NCI-H510A (cell line): Measurements from ENCODE around the gene CLDN2.

ENCODE experiments used
- DNase-seq: peaks from one replicate; lab custom pipeline; 2025; lab: John Stamatoyannopoulos, UW

The CLDN2 gene

DNA sequence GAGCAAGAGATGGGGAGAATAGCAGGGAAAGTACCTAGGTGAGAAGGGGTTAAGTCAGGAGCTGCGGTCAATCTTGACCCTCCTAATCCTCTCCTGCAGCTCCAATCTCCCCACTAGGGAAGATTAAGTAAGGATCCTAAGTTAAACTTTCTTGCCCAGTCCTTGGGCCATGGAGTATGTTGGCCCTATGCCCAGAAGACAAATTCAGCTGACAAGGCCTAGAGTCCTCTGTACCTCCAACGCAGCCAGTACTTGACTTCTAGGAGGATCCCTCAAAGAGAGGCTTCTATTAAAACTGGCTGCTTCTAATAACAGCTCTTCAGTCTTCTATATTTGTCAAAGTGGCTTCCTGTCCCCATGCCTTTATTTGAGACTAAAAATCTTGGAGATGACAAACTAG lies 1.4 kb downstream of the CLDN2 start:
- no peak for DNase-seq

DNA sequence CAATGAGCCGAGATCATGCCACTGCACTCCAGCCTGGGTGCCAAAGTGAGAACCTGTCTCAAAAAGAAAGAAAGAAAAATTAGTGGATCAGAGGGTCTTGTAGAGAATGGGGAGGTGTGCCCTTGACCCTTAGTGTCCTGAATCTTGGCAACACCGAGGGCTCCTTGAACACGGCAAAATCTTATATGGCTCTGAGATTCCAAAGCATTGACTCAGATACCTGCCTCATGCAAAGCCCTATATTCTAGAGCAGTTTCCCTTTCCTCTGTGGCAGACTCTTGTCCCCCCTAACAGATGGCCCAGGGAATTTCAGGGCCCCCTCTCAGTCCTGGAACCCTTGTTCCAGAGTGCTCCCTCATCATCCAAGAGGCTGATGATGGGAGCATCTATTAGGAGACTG lies 6.8 kb downstream of the CLDN2 start:
- no peak for DNase-seq

DNA sequence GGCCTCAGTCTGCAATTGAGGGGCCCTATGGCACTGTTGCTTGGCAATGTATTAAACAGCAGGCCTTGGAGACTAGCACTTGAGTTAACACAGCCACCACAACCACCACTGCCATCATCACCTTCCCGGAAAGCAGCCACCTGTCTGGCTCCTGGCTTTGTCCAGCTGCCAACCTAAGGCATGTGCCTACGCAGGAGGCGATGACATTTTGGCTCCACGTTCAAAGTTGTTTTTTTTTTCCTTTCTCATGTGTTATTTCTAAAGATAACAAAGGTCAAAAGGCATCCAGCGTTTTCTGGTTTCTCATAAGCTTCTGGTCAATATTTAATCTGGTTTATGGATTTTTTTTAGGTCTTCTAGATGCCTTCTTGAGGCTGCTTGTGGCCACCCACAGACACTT lies 7.5 kb downstream of the CLDN2 start:
- no peak for DNase-seq

DNA sequence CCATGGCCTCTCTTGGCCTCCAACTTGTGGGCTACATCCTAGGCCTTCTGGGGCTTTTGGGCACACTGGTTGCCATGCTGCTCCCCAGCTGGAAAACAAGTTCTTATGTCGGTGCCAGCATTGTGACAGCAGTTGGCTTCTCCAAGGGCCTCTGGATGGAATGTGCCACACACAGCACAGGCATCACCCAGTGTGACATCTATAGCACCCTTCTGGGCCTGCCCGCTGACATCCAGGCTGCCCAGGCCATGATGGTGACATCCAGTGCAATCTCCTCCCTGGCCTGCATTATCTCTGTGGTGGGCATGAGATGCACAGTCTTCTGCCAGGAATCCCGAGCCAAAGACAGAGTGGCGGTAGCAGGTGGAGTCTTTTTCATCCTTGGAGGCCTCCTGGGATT lies 8.0 kb downstream of the CLDN2 start:
- DNase-seq: no peak

DNA sequence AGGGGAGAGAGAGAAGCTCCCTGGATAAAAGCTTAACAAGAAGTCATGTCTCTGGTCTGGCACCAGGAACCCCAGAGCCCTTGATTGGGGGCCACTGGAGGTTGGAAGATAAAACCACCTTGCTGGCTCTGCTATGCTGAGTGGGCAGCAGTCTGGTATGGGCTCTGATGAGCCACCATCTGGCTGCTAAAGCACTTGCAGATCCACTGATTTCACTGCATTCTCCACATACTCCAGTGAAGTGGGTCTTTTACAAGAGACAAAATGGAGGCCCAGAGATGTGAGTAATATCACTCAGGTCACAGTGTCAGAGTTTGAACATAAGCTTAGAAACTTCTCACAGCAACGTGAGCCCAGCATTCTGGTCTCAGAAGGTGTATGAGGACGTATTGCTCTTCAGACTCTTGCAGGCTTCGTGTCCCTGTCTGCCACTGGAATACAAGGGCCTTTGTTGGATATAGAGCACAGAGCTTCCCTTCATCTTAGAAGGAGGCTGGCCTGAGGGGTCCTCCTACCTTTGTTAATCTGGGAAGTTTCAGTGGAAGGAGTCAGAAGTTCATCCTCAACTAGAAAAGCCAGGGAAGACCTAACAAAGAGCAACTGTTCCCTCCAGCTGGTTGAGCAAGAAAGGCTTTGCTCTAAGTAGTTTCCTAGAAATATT lies 11.8 kb downstream of the CLDN2 start:
- DNase-seq: no peak

DNA sequence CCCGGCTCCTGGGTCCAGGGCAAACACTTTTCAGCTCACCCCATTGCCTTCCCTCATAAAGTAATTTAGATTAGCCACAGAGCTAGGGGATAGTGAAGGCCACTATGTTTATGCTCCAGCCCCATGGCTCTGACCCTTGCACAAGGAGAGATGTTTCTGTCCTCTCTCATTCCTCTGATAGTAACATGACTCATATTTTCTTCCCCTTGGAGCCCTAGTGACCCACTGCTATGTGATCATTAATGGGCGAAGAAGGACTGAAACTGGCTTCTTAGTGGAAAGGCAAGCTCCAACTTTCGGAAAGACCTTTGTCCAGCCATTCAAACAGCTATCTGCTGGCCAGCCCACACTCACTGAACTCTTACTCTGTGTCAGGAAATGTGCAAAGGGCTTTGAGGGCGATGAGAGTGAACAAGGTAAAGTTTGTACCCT lies 12.3 kb downstream of the CLDN2 start:
- no peak for DNase-seq

DNA sequence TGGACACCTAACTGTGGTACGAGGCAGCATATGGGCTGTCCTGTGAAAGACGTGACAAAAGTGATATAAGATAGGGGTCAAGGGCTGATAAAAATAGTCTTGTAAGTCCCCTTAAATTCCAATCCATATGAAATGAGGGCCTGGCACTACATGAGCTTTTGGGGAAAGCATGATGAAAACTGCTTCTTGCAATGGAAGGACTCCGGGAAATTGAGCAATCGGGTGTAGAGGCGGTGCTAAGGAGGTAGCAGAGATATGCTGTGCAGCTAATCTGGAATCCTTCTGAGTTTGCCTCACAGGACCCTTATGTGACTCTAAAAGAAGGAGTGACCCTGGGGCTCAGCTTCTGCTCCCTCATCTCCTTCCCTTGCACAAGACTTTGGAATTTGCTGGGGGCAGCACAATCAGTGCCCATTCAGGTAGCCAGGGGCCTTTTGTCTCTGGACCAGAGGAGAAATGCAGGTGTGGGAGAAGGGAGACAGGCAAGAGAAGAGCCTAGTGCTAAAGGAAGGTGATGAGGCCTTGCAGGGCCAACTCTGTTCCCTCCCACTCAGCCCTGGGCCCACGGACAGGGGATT lies 12.8 kb downstream of the CLDN2 start:
- no peak for DNase-seq

DNA sequence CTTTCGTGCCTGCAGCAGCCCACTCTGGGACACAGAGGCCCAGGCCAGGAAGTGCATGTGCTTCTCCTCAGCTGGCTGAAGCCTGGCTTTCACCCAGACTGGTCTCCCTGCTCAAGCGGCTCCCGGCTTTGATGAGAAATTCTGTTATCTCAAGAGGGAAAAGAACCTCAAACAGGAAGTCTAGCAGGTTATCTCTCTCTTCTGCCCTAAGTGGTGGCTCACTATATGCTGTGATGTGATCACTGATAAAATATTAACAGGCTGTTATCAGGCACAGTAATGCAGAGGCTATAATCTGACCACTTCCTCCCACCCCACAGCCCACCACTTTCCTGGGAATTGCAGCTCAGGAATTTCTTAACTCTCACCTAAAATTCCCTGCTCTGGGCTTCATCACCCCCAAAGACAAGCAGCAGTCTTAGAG lies 13.3 kb downstream of the CLDN2 start:
- no peak for DNase-seq

DNA sequence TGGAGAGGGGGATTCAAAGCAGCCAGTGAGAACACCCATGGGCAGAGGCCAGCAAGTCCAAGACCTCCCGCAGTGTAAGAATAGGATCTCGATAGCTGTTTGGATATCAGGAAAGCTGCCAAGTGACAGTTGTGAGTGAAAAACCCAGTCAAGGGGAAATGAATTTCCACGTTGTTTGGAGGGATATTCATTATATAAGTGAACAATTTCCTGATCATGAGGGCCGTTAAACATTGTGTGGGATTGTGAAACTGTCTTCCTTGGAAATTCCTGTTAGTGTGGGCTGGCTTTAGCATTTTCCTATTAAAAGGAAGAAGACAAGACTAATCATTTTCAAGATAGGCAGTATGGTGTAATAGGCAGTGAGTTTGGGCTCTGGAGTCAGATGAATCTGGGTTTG lies 15.0 kb downstream of the CLDN2 start:
- DNase-seq: no peak

DNA sequence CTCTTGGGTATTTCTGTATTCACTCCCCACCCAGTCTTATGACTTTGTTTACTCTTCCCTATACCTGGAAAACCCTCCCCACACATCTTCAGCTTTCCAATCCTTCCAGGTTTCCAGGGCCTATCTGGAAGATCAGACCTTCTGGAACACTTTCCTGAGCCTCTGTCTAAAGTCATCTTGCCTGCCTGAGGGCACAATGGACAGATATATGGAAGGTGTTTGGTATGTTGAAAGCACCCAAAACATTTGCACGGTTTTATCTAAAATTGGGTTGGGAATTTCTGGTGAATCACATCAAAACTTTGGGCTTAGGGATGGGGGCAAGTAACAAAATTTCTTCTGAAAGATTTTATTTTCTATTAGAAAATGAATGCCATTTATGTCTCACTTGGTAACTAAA lies 16.0 kb downstream of the CLDN2 start:
- no peak for DNase-seq

DNA sequence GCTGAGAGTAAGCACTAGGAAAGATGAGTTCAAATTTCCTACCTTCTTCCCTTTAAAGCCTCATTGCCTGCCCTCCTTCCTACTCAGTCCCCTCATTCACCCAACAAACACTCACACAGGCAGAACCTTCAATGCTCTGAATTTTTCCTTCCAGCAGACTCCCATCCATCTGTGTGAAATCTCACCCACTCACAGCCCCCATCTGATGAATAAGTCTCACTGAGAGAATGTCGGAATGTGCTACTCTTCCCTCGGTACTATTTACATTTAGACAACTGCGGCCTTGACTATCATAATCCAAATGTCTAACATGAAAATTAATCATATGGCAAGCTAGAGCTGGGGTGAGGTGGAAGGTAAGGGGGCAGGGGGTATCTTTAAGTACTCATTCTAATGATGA lies 19.4 kb downstream of the CLDN2 start:
- DNase-seq: no peak

DNA sequence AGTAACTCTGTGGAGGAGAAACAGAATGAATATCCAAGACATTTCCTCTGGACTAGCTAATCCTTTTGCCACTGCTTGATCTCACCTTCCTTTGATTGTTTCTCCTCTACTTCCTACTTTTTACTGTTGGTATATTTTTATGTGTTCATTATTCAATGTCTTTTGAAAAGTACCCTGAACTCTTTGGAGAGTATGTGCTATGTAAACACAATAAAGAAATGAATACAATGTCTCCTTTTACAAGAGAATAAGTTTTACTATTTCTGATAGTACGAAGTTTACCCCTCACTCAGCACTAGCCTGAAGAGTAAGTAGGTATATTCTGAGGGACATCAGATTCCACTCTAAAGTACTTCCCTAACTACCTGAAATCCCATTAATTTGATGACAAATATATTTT lies 19.9 kb downstream of the CLDN2 start:
- no peak for DNase-seq

DNA sequence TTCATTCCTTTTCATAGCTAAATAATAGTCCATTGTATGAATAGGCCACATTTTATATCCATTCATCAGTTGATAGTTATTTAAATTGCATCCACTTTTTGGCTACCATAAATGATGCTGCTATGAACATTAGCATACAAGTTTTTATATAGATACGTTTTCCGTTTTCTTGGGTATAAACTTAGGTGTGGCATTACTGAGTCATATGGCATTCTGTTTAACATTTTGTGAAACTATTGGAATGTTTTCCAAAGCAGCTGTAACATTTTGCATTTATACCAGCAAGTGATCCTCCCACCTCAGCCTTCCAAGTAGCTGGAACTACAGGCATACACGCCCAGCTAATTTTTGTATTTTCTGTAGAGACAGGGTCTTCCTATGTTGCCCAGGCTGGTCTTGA lies 26.3 kb downstream of the CLDN2 start:
- no peak for DNase-seq

DNA sequence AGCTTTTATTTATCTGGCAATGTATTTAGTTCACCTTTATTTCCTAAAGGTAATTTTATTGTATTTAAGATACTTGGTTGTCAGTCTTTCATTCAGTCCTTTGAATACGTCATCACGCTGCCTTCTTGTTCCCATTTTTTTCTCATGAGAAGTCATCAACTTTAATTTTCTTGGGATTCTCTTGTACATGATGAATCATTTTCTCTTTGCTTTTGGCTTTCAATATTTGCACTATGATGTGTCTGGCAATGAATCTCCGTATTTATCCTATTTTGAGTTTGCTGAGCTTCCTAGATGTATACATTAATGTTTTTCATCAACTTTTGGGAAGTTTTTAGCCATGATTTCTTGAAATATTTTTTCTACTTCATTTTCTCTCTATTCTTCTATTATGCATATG lies 28.4 kb downstream of the CLDN2 start:
- DNase-seq: no peak

DNA sequence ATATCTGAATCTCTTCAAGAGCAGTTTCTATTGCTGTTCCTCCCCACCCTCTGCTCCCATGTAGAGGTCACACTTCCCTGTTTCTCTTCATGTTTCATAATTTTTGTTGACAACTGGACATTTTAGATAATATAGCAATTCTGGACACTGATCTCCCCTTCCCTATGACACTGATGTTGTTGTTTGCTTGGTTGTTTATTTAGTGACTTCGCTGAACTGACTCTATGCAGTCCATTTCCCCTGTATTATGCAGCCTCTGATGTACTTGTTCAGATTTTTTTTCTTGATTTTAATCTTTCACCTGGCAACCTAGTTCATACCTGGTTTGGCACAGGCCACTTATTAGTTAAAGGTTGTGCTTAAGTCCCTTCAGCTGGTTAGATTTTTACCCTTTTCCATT lies 29.2 kb downstream of the CLDN2 start:
- DNase-seq: no peak

DNA sequence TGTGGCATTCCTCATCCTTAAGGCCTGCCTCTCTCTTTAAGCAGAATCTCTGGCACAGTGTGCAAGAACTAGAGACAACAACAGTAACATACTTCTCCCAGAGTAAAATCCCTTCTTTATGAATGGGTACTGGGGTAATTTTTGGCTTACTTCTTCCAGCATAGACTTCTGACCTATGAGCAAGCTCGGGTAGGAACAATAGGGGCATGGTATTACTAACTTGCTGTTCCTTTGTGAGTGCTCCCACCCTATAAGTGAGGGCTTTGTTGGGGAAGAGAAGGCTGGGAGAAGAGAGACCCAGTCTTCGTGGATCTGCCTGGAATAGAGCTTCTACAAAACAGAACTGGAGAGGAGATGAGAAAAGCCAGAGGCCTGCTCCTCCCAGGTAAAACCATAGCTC lies 30.2 kb downstream of the CLDN2 start:
- no peak for DNase-seq

DNA sequence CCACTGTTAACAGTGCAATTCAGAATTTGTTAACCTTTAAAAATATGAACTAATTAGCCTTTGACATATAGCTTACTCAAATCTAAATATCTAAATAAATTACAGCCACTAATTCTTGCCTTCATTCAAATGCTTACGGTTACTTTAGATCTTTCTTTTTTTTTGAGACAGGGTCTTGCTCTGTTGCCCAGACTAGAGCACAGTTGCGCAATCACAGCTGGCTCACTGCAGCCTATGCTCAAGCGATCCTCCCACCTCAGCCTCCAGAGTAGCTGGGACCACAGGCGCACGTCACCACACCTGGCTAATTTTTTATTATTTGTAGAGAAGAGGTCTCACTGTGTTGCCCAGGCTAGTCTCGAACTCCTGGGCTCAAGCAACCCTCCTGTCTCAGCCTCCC lies 31.0 kb downstream of the CLDN2 start:
- DNase-seq: no peak

DNA sequence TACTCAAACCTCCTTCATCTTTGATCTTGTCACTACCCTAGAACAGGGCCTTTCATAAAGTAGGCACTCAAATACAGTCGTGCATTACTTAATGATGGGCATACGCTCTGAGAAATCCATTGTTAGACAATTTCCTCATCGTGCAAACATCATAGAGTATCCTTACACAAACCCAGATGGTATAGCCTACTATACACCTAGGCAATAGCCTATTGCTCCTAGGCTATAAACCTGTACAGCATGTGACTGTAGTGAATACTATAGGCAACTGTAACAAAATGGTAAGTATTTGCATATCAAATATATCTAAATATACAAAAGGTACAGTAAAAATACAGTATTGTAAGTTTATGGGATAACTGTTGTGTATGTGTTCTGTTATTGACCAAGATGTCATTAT lies 31.9 kb downstream of the CLDN2 start:
- no peak for DNase-seq

DNA sequence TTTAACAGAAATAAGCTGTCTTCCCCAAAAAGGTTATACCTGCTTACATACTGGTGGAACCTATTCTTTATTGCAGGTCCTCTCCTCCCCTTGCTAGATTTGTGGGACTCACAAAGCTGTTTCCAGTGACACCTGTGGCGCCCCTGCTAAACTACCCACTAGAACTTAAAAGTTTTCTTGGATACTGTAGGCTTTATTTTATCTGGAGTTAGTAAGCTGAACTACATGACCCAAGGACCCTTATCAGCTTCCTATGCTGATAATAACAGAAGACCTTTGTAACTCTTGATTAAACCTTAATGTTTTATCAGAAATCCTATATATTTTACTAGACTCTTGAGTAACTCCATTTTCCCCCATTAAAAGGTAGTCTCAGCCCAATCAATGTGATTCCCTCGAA lies 32.3 kb downstream of the CLDN2 start:
- no peak for DNase-seq

DNA sequence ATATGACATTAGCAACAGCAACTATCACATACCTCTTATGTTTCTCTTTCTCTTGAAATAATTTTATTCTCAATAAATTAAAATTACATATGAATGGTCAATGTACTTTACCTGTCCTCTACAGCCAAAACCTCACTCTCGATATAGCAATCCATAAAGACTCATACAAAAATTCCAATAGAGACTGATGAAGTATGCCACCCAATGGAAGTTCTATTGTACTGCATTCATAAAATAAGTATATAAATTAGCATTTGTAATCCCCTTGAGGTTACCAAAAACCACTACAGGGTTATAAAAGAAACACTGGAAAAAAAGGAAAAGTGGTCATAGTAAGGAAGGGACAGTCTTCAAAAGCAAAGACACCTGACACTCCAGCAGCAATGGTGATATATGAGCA lies 32.8 kb downstream of the CLDN2 start:
- no peak for DNase-seq

DNA sequence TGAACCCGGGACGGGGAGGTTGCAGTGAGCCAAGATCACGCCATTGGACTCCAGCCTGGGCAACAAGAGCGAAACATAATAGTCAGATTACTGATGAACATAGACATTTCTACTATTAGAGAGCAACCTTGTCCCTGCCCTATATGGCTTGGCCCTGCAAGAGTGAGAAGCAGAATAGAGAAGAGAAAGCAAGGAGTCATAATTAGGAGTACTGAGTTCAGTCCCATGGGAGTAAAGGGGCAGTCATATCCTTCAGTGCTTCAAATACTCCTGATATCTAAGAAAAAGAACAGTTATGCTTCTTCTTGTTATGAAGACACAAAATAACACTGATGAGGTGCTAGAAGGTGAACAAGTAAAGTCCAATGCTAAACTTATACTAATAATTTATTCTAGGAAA lies 33.8 kb downstream of the CLDN2 start:
- no peak for DNase-seq

DNA sequence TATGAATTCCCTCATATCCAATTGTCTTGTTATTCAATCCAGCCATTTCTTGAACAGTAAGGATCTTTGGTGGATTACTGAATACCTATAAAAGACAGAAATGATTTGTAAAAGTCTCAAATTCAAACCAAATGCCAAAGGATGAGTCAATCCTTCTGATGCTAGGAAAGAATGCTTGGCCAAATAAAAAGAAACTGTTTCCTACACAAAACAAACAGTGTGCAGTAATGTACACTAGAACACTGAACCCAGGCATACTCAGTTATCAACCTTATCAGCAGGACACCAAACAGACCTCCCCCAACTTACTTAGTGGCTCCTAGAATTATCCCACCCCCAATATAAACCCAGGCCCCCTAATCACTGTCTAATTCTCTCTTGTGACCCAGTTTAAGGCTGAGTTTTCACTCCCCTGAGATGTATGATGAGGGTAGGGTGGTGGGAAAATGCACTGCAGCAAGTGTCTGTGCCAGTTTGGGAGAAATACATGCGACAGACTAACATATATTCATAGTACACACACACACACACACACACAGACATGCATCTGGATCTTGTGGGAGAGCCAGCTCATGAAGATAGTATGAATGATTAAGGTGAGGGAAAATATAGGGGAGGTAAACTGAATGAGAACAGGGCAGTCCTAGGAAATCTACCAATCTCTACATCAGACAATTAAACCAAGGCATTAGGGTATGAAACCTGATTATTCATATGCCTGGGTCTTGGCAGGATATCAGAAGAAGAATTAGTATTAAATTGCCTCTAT lies 35.0 kb downstream of the CLDN2 start:
- DNase-seq: no peak

DNA sequence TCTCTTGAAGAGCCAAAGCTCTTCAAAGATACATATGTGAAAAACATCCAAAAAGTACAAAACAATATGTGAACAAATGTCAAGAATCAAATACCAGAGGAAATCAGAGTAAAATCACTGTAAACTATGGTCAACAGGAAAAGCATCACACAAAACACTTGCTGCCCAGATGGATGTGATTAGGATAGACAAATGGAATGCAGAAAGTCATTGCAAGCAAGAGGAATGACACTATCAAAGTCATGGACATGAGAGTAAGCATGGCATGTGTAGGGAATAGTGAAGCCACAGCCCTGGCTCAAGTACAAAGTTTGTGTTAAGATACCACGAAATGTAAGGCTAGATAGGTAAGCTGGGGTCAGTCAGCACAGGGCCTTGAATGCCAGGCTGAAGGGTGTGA lies 37.7 kb downstream of the CLDN2 start:
- DNase-seq: no peak

DNA sequence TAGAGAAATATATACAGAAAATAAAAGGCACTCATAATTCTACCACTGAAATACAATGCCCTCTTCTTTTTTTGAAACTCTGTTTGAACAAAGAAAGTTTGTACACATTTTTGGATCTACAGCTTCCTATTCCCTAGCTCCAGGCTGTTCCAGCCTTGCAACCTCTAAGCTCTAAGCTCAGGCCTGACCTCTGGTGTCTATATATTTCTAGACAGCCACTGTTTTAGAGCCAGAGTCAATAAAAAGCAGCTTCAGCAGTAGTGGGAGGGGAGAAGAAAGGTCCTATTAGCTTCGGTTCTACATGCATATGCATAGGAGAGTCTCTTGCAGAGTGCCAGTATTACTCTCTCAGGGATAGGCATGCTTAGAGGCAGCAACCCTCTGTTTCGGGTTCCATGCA lies 39.7 kb downstream of the CLDN2 start:
- no peak for DNase-seq
